NK-92 (cell line): ENCODE measurements around the gene PLXNA4.

ENCODE experiments used
- DNase-seq: peaks from one replicate; lab custom pipeline; 2025; ENCODE audit not compliant: unreplicated experiment; lab: John Stamatoyannopoulos, UW

The PLXNA4 gene

GRCh38 chr7:132371948-132372347 is 204.3 kb downstream of the PLXNA4 start:
- no peak for DNase-seq

DNA sequence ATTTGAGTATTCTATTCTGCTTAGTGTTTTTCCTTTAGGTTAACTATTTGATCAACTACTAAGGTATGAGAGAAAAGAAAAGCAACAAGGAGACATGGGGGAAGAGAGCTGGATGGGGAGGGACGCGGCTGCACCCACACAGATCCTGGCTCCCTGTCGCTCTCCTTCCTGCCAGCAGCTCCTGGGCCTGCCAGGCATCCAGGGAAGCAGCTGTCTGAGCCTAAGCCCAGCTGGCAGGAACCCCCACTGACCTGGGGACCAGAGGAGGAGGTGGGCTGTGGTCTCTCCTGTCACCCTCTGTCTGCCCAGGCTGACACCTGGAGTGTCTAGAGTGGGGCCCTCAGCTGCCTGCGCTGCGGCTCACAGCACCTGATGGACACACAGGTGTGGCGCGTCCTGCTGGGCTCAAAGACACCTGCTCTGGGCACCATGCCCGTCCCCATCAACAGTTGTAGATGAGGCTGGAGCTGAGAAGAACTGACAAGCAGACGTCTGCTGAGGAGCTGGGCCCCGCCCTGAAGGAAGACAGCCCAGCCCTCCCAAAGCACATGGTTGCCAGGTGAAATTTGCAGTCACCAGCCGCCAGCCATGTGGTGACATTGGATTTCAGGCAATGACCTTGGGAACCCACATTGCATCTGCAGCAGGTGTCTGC is 207.9 kb downstream of the PLXNA4 start:
- no peak for DNase-seq

DNA sequence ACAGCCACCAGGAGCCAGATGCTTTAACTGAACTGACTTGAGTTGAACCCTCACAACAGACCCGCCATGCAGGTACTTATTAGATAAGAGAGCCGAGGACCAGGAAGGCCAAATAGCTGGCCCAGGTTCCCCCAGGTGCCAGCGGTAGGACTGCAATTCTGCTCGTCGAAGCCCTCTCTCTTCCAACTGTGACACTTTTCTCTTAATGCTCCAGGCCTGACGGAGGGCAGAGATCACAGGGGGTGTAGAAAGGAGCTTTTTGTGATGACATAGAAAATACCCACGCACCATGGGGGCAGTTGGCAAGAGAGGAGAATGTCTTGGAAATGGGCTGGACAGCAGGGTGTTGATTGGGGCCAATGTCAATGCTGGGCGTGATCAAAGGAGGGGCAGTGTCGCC is 208.5 kb downstream of the PLXNA4 start:
- no peak for DNase-seq

GRCh38 chr7:132367004-132367403 is 209.3 kb downstream of the PLXNA4 start:
- no peak for DNase-seq

GRCh38 chr7:132364226-132364625 is 212.0 kb downstream of the PLXNA4 start:
- DNase-seq = no peak

DNA sequence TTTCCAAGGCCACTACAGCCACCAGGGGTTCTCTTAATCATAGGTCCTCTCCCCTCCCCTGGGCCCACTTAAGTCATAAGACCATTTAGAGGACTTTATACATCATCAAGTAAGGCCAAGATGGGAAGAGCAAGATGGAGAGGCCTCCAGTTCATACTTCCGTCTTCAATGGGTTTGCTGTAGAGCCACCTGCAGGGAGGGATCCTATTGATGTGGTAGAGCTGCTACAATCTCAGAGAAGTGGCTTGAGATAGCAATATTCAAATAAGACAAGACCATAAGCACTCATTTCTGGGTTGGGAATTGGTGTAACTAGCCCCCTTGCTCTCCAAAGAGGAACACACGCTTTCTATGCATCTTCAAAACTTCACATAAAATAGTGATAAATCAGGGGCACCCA is 214.2 kb downstream of the PLXNA4 start:
- no peak for DNase-seq

DNA sequence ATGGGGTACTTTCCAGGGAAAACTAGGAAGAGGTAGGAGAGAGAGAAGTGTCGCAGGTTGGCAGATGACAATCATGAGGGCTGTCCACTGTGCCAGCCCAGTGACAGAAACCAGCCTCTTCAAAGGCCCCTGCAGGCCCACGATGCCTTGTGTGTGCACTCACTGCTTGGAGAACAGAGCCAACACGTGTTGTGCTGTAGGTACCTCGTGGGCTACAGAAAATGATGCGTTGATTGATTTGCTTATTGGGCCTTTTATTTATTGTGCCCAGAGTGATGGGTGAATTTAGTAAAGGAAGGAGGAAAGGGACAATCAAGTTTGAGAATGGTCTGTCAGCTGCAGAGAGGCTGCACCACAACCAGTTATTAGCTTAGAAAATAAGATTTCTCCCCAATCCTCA is 215.1 kb downstream of the PLXNA4 start:
- DNase-seq = no peak

DNA sequence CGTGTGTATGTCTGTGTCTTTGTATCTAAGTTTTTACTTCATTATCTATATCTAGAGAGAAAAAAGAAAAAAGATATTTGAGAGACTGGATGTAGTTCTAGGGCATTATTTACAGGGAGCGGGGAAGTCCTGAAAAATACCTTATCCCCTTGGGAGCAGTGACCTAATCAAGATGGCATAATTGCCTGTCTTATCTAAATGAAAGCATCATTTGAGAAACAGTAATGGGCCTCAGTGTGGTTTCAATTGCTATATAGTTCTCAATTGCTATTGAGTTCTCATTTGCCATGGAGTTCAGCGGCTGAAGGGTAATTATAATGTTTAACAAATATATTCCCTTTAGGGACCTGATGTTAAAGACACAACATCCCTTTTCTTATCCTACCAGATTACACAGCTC is 216.5 kb downstream of the PLXNA4 start:
- DNase-seq = no peak

DNA sequence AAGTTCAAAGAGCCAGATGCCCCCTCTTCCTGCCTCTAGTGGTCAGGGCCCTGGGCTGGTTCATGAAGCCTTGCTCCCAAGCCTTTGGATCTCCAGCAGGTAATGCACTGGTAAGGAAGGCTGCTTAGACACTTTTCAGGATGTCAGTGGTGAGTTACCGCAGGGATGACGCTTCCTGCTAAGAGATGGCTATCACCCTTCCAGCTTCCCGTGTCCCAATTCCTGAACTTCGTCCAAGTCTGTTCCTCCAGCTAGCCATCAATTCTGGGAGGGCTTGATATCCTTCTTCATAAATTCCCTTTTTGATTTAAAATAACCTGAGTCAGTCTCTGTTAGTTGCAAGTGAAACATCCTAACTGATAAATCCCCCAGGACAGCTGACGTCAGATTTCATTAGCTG is 221.2 kb downstream of the PLXNA4 start:
- no peak for DNase-seq

DNA sequence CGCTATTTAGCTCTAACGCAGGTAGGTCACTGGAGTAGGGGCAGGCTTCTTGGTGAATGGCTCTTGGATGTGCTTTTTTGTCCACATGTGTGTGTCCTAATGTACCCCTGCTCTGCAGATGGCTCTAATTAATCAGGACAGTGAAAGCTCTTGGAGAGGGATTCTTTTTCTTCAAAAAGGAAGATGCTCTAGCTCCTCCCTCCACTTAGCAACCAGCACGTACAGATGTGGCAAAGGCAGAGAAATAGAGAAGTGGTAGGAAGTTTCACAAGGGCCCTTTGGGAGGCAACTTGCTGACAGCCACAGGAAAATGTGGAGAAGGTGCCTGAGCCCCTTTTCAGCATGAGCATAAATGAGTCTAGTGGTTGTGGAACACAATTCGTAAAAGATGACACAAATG is 221.7 kb downstream of the PLXNA4 start:
- DNase-seq = no peak

DNA sequence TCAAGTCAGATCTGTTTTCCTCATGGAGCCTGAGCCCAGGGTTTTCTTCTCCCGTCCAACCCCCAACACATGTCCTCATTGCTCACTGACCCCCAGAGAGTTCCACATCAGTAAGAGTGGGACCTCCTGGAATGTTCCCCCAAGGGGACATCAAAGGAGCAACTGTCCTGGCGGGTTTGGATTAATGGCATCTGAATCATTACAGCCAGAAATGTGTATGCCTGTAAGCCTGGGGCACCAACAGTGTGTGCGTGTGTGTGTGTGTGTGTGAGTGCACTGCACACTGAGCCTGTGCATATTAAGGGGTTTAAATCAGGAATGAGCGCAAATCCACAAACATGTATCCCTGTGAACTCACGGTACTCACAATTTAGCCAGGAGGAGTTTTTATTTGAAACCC is 222.3 kb downstream of the PLXNA4 start:
- DNase-seq = no peak

DNA sequence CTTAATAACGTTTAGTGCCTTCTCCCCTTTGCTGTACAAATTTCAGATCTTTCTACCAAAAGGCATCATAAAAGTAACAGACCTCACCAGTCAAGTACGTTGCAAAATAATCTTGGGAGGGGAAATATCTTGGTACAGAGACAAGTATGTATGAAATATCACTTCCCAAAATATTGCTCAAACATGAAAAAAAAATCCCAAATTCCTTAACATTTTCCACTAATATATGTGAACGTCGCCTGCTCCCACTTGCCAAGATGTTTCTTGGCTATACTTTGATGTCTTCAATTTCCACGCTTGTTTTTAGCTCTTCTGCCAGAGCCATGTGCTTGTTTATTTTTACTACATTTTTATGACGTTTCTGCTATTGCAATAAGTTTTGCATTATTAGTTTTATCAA is 223.5 kb downstream of the PLXNA4 start:
- DNase-seq = no peak

- no peak for DNase-seq
These were observed 224.2 kb downstream of the PLXNA4 start for GRCh38 chr7:132351954-132352499.

DNA sequence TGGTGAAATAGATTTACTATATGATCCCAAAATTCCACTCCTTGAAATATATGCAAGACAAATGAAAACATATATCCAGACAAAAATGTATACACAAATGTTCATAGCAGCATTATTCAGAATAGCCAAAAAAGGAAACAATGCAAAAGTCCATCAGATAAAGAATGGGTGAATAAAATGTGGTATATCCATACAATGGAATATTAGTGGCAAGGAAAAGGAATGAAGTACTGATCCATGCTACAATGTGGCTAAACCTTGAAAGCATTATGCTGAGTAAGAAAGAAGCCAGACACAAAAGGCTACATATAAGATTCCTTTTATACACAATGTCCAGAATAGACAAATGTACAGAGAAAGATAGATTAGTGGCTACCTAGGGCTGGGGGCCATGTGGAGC is 225.5 kb downstream of the PLXNA4 start:
- no peak for DNase-seq

DNA sequence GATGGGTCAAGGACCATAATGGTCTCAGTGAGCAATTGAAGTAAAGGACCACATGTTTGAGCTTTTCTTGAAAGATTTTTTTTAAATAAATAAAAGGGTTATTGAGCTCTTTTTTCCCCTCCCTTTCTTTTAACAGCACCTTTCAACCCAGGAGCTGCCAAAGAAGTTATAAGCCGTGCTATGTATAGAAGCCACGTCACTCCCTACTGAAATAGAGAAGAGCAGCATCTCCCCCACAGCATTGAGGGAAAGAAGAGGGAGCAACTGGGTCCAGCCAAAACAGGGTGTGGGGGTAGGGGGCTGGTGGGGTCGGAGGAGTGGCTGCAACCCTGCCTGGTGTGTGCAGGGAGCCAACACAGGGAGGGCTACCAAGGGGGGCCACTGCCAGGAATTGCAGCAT is 227.2 kb downstream of the PLXNA4 start:
- no peak for DNase-seq

- DNase-seq = no peak
These were observed 227.9 kb downstream of the PLXNA4 start for GRCh38 chr7:132348341-132348740.

DNA sequence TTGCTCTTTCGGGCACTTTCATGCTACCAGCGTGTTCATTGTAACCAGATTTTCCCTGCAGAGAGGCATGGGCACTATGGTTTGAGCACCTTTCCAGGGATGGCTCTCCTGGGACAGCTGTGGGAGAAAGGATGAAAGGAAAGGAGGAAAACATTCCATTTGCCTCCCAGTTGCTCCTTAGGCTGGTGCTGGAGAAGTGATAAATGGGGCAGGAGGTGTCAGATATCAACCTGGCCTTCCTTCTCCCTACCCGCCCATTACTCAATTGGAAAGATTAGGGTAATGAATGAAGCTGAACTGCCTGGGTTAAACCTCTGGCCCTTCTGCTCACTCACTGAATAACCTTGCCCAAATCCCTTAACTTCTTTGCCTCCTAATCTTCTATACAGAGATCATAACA is 228.4 kb downstream of the PLXNA4 start:
- no peak for DNase-seq

GRCh38 chr7:132347123-132347522 is 229.1 kb downstream of the PLXNA4 start:
- DNase-seq = no peak

GRCh38 chr7:132345543-132346129 is 230.6 kb downstream of the PLXNA4 start:
- DNase-seq = no peak

- no peak for DNase-seq
These were observed 231.2 kb downstream of the PLXNA4 start for GRCh38 chr7:132345030-132345429.

DNA sequence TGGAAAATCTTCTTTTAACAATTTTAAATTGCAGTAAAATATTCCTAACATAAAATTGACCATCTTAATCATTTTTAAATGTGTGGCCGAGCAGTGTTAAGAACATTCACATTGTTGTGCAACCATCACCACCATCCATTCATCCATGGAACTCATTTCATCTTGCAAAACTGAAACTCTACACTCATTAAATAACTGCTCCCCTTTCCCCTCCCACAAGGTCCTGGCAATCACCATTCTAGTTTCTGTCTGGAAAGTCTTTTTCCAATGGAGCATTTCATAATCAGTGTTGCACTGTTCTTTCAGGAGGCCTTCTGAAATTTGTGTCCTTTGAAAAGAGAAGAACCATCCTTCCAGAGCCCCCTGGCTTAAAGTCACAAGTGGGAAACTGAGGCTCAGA is 233.1 kb downstream of the PLXNA4 start:
- DNase-seq = no peak

DNA sequence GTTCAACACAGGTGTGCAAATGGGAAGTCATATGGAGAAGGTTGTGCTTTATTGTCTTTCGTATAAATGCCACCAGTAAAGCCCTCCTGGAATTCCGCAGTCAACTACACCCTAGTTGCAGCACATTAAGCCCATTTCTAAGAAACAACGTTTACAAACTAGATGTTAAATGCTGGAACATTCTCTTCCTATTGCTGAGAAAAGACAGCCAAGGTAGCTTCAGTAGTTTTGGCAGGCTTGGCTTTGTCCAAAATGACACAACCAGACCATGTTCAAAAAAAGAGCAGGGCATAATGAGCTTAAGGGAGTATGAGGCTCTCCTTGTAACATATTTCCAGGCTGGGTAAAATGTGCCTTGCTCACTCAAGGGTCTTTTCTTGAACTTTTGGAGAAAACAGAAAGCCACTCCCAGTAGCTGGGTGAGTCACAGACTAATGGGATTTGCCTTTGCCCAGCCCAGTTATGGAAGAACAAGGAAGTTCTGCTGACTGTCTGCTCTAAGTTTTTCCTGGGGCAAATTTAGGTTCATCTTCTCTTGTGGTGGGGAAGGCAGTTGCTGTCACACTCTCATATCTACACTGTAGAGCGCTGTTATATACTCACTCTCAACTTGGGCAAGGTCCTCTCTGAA is 238.7 kb downstream of the PLXNA4 start:
- no peak for DNase-seq
